Measurements from ENCODE around the gene ELFN1.

GRCh38 chr7:1642291-1642731 lies 27.8 kb upstream of the ELFN1 start:
- TF ChIP-seq CTCF (IDR thresholded peaks at IDR 0.05), result no peak
- TF ChIP-seq POLR2AphosphoS5 (IDR thresholded peaks at IDR 0.05), result no peak
- no peak for TF ChIP-seq POLR2A (IDR thresholded peaks at IDR 0.05)
